AG04449 (cell line): ENCODE results near the gene PRR5L.

Source experiments
- CTCF ChIA-PET: fragments of 350-600 bp; formaldehyde crosslinking; extraction: SDS; loops from one replicate; lab custom pipeline; 2021; ENCODE audit warnings: antibody characterized with exemption; lab: Yijun Ruan, JAX
- POLR2A ChIA-PET: fragments of 400-600, 350-600 bp; formaldehyde crosslinking; extraction: SDS; loops from one replicate; lab custom pipeline; 2020; ENCODE audit warnings: antibody characterized with exemption, inconsistent platforms; lab: Yijun Ruan, JAX
- DNase-seq: peaks from one replicate; pipeline ENCODE4 v3.0.0-alpha.2; 2010; ENCODE audit warnings: low read depth, low spot score
- H3K4me3 ChIP-seq: 2 replicates; pipeline ENCODE4 v1.5.1; 2011; ENCODE audit warnings: low read depth, mild to moderate bottlenecking, control low read depth, low read length
- CTCF ChIP-seq: IDR thresholded peaks from one replicate; pipeline ENCODE4 v1.5.1; 2011; ENCODE audit warnings: mild to moderate bottlenecking, moderate library complexity, low read length, control low read depth, inconsistent platforms; ENCODE audit not compliant: insufficient read depth; ENCODE audit errors: missing control alignments

The PRR5L gene

DNA sequence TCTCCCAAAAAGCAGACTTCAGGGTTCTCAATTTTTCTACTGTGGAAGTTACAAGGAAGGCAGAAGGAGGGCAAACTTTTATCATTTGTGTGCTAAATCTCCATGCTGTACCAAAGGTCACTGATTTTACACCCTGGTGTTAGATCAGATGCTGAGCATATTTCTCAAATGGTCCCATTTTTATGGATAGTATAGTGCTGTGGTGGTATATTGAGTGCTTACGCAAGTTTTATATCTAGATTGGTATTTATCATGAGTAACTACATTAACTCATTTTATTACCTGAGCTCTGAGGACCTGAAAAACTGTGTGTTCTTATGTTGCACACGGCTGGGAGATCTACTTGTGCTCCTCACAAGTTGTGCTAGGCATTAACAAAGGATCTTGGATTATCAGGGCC, 75.1 kb downstream of the PRR5L start:
- no peak overlapping the region for H3K4me3 ChIP-seq
- DNase-seq: no peak
- ChIA-PET CTCF (interaction anchor here (1.4 kb wide), 1 partner anchor 96 kb away, joined by 3 read pairs; no protein-coding TSS in a partner anchor), POLR2A (no interaction called here)
- no peak for TF ChIP-seq CTCF

DNA sequence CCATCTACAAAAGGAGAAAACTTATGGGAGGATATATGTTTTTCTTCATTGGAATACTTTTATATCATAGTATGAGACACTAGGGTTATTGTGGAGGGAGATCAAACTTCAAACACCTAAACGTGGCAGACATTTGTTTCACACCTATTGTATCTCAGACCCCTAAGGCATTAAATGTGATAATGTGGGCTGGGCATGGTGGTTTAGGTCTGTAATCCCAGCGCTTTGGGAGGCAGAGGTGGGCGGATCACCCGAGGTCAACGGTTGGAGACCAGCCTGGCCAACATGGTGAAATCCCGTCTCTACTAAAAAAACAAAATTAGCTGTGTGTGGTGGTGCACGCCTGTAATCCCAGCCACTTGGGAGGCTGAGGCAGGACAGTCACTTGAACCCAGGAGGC, 75.5 kb downstream of the PRR5L start:
- POLR2A ChIA-PET: no interaction called here
- CTCF ChIA-PET: interaction anchor here (1.4 kb wide), 1 partner anchor 95 kb away, joined by 3 read pairs; no protein-coding TSS in a partner anchor
- TF ChIP-seq CTCF: no peak
- no peak for DNase-seq
- no peak overlapping the region for H3K4me3 ChIP-seq

- TF ChIP-seq CTCF: no peak
- POLR2A ChIA-PET: no interaction called here
- H3K4me3 ChIP-seq: no peak overlapping the region
Observed at GRCh38 chr11:36372101-36372771, 76.1 kb downstream of the PRR5L start.

DNA sequence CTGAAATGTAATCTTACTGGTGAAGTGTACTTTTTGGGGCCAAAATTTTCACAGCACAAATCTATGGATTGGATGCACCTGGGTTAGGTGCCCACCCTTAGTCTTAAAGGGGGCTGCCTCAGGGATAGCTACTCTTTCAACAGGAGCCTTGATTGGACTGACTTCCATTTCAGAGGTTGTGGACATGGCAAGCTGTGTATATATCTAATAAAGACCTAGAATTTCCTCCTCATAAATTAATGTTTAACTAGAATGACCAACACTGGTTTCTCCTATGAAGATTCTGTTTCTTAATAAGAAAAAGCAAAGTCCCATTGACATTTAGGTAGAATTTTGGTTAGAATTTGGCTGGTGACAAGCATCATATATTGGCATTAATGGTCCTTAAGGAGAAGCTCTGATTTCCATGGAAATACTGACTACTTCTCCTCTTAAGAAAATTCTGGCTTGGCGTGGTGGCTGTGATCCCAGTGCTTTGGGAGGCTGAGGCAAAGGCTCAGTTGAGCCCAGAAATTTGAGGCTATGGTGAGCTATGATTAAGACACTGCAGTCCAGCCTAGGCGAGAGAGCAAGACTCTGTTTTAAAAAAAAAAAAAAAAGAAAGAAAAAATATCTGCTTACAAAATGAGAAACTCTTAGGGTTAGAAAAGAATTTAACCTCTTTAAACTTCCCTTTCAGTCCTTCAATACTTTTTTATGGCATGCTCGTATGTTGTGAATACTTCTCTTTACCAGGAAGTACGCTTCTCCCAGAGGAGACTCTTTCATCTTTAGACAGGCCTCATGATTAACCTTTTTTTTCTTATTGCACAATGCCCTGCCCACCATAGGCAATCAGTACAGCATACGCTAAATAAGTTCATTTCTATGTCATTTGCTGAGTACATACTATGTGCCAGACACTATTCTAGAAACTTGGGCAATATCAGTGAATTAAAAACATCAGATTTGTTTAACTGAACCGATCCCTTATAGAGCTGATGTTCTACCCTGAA, 77.2 kb downstream of the PRR5L start:
- no peak for TF ChIP-seq CTCF
- POLR2A ChIA-PET: no interaction called here
- DNase-seq: no peak
- H3K4me3 ChIP-seq: no peak overlapping the region
- CTCF ChIA-PET: interaction anchor here (1.2 to 2.0 kb wide), 3 partner anchors 10 to 106 kb away, joined by 3 to 7 read pairs (median 6); no protein-coding TSS in a partner anchor

More at GRCh38 chr11:36372101-36372771, 76.1 kb downstream of the PRR5L start:
- CTCF ChIA-PET: interaction anchor here (1.2 to 2.0 kb wide), 4 partner anchors 9 to 107 kb away, joined by 3 to 7 read pairs (median 4); no protein-coding TSS in a partner anchor
- DNase-seq: no peak

DNA sequence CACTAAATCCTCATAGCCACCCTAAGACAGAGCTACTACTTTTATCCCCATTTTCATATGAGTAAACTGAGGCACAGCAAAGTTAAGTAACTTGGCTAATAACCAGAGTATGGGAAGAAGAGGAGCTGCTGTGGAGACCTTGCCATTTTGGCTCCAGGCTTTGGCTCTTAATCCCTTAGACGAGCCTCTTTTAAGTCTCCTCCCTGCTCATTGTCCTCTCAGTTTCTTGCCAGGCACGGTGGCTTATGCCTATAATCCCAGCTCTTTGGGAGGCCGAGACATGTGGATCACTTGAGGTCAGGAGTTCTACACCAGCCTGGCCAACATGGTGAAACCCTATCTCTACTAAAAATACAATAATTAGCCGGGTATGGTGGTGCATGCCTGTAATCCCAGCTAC, 78.6 kb downstream of the PRR5L start:
- ChIA-PET POLR2A (interaction anchor here (0.7 kb wide), 1 partner anchor 46 kb away, joined by 3 read pairs; no protein-coding TSS in a partner anchor), CTCF (interaction anchor here (0.6 to 7.7 kb wide), 6 partner anchors 9 to 105 kb away, joined by 3 to 65 read pairs (median 3); no protein-coding TSS in a partner anchor)
- no peak overlapping the region for H3K4me3 ChIP-seq
- DNase-seq: no peak
- no peak for TF ChIP-seq CTCF
